ENCODE measurements around the gene LRCOL1.

DNA sequence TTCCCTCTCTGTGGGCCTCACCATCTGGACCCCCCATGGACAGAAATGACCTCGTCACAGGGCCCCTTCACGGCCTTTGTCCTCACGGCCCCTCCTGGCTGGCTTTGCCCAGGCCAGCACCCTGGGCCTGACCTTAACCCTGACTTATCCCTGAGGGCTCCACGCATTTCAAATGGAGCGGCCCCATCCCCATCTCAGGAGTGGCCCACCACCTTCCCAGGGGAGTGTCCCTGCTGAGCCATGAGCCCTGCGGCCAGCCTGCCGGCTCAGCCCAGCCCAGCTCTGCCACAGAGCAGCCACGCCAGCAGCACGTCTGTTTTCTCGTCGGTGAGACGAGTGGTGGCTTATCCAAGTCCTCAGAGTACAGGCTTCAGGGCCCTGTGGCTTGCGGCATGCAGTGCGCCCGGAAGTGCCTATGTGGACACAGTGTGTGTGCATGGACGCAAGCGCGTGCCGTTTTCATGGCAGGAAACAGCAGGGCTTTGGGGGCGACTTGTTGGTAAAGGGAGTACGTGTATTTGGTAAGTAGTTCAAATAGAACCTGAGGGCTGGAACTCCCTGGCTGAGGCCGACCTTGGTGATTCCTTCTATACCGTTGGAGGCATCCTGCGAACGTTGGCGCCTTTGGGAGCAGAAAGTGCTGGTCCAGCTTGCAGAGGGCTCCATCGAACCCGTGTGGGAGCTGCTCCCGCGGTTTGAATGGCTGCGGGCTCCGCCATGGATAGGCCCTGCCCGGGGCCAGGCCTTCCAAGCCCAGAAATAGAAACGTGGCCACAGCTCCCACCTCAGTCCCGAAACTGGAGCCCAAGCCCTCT, 52.1 kb downstream of the LRCOL1 start:
- TF ChIP-seq, protein P1, sequence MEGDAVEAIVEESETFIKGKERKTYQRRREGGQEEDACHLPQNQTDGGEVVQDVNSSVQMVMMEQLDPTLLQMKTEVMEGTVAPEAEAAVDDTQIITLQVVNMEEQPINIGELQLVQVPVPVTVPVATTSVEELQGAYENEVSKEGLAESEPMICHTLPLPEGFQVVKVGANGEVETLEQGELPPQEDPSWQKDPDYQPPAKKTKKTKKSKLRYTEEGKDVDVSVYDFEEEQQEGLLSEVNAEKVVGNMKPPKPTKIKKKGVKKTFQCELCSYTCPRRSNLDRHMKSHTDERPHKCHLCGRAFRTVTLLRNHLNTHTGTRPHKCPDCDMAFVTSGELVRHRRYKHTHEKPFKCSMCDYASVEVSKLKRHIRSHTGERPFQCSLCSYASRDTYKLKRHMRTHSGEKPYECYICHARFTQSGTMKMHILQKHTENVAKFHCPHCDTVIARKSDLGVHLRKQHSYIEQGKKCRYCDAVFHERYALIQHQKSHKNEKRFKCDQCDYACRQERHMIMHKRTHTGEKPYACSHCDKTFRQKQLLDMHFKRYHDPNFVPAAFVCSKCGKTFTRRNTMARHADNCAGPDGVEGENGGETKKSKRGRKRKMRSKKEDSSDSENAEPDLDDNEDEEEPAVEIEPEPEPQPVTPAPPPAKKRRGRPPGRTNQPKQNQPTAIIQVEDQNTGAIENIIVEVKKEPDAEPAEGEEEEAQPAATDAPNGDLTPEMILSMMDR (IDR thresholded peaks at IDR 0.05 in 4 of 5, conservative IDR thresholded peaks at IDR 0.05 in 1 of 5) = no peak
- TF ChIP-seq POLR2A (IDR thresholded peaks at IDR 0.05) = no peak

Data from gastrocnemius medialis (tissue), 4 donors.